ENCODE data around the gene SERGEF. TPM values are rescaled to one million over a fixed set of nuclear protein-coding genes. Genes with fewer than 3 reads are reported as not detected.

The SERGEF gene
- total and polyA plus RNA-seq, 2 of the 13 experiments (the other 11 are each of a cell fraction or from before 2014, with no cell fraction given): 54.5 to 114 TPM

DNA sequence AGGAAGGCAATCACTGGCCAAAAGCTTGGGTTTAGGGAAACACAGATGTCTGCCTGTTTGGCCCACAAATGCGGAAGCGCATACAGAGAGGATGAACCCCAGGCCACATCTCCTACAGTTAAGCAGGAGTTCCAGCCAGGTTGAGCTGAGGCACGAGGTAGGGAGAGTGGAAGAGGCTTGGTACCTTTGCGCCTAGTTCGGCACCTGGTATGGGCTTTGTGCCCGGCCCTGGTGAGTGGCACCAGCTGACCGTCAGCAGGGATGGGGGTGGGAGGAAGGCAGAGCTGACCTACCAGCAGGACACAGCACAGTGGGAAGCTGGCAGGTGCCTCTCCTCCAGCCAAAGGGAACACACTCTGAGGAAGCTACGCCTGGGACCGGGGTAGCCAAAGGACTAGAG is 220.7 kb downstream of the SERGEF start (continued):
- no peak for TF ChIP-seq BCLAF1 (IDR thresholded peaks at IDR 0.05)
- no peak for TF ChIP-seq ZNF3 (CRISPR knock-in tag; IDR thresholded peaks at IDR 0.05)
- no peak for TF ChIP-seq TSC22D2 (CRISPR knock-in tag; IDR thresholded peaks at IDR 0.05; ENCODE audit: borderline replicate concordance)
- no peak for TF ChIP-seq ZFP1 (CRISPR knock-in tag; IDR thresholded peaks at IDR 0.05)
- no peak for TF ChIP-seq ZNF136 (CRISPR knock-in tag; IDR thresholded peaks at IDR 0.05; ENCODE audit: low read depth)

GRCh38 chr11:17791144-17791543 is 221.7 kb downstream of the SERGEF start:
- in situ Hi-C loops (cut with HindIII; ENCODE audit: extremely low pct_ligation_motif_present, low pct_unique_long_range_greater_than_20kb) (no loop called here), intact Hi-C loops (cut with micrococcal nuclease; ENCODE audit: unreplicated experiment) (no loop called here)
- Histone ChIP-seq H3K4me2 (ENCODE audit: low read depth, low read length) (no peak overlapping the region), H4K20me1 (ENCODE audit: insufficient read depth, low read length) (no peaks in the 10 kb centered on the region), H3K4me3 (replicated peaks in 1 of 3; ENCODE audit: insufficient read depth in 1 of 3, low read depth in 2 of 3, low read length in 3 of 3) (no peak overlapping the region), H3K36me3 (replicated peaks in 1 of 2; ENCODE audit: control insufficient read depth in 1 of 2, insufficient read depth in 2 of 2, low read length in 2 of 2) (peaks cover 1 to 11% of the 10 kb centered on the region in 2 experiments; a peak in 4 of 5 replicates), H3K27me3 (ENCODE audit: control insufficient read depth in 1 of 2, insufficient read depth in 2 of 2, low read length in 2 of 2) (no peaks in the 10 kb centered on the region; a peak in 1 of 5 replicates), H3K27ac (ENCODE audit: extremely low read length, insufficient read depth, low read length) (no peak overlapping the region), H3K4me1 (ENCODE audit: insufficient read depth, low read length) (no peaks in the 10 kb centered on the region), H3K79me2 (ENCODE audit: insufficient read depth, low read length) (no peaks in the 10 kb centered on the region), H2AFZ (ENCODE audit: low read length) (no peak overlapping the region), H3K9ac (ENCODE audit: insufficient read depth, low read depth, low read length) (no peak overlapping the region), H3K9me3 (ENCODE audit: low read length) (no peaks in the 10 kb centered on the region)
- FAIRE-seq (no peak), DNase-seq (ENCODE audit: low spot score) (no peak), ATAC-seq (no peak)
- ChIA-PET POLR2A (no interaction called here), CTCF (ENCODE audit: low intra/inter-chr PET ratio, low total read pairs) (no interaction called here)
- BruUV-seq (replicated peaks): no TSS peak
- TF ChIP-seq, protein P1, sequence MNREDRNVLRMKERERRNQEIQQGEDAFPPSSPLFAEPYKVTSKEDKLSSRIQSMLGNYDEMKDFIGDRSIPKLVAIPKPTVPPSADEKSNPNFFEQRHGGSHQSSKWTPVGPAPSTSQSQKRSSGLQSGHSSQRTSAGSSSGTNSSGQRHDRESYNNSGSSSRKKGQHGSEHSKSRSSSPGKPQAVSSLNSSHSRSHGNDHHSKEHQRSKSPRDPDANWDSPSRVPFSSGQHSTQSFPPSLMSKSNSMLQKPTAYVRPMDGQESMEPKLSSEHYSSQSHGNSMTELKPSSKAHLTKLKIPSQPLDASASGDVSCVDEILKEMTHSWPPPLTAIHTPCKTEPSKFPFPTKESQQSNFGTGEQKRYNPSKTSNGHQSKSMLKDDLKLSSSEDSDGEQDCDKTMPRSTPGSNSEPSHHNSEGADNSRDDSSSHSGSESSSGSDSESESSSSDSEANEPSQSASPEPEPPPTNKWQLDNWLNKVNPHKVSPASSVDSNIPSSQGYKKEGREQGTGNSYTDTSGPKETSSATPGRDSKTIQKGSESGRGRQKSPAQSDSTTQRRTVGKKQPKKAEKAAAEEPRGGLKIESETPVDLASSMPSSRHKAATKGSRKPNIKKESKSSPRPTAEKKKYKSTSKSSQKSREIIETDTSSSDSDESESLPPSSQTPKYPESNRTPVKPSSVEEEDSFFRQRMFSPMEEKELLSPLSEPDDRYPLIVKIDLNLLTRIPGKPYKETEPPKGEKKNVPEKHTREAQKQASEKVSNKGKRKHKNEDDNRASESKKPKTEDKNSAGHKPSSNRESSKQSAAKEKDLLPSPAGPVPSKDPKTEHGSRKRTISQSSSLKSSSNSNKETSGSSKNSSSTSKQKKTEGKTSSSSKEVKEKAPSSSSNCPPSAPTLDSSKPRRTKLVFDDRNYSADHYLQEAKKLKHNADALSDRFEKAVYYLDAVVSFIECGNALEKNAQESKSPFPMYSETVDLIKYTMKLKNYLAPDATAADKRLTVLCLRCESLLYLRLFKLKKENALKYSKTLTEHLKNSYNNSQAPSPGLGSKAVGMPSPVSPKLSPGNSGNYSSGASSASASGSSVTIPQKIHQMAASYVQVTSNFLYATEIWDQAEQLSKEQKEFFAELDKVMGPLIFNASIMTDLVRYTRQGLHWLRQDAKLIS (CRISPR knock-in tag; IDR thresholded peaks at IDR 0.05): no peak
- TF ChIP-seq, protein P2, sequence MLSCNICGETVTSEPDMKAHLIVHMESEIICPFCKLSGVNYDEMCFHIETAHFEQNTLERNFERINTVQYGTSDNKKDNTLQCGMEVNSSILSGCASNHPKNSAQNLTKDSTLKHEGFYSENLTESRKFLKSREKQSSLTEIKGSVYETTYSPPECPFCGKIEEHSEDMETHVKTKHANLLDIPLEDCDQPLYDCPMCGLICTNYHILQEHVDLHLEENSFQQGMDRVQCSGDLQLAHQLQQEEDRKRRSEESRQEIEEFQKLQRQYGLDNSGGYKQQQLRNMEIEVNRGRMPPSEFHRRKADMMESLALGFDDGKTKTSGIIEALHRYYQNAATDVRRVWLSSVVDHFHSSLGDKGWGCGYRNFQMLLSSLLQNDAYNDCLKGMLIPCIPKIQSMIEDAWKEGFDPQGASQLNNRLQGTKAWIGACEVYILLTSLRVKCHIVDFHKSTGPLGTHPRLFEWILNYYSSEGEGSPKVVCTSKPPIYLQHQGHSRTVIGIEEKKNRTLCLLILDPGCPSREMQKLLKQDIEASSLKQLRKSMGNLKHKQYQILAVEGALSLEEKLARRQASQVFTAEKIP (CRISPR knock-in tag; IDR thresholded peaks at IDR 0.05; ENCODE audit: borderline replicate concordance): no peak
- TF ChIP-seq, protein P3, sequence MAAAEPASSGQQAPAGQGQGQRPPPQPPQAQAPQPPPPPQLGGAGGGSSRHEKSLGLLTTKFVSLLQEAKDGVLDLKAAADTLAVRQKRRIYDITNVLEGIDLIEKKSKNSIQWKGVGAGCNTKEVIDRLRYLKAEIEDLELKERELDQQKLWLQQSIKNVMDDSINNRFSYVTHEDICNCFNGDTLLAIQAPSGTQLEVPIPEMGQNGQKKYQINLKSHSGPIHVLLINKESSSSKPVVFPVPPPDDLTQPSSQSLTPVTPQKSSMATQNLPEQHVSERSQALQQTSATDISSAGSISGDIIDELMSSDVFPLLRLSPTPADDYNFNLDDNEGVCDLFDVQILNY (CRISPR knock-in tag; conservative IDR thresholded peaks at IDR 0.05): no peak
- TF ChIP-seq MBD4 (IDR thresholded peaks at IDR 0.05; ENCODE audit: borderline replicate concordance, low read length) (no peak), HNRNPL (IDR thresholded peaks at IDR 0.05; ENCODE audit: low read depth, low read length) (no peak), ARHGAP35 (CRISPR knock-in tag; IDR thresholded peaks at IDR 0.05; ENCODE audit: borderline replicate concordance) (no peak), IRF2 (CRISPR knock-in tag; IDR thresholded peaks at IDR 0.05) (no peak), MBNL3 (CRISPR knock-in tag; conservative IDR thresholded peaks at IDR 0.05) (no peak), ZNF567 (CRISPR knock-in tag; IDR thresholded peaks at IDR 0.05; ENCODE audit: borderline replicate concordance) (no peak), ZBTB7A (CRISPR knock-in tag; IDR thresholded peaks at IDR 0.05) (no peak), ESRRA (CRISPR knock-in tag; IDR thresholded peaks at IDR 0.05; ENCODE audit: low read depth) (no peak)
